OCI-LY3 (cell line): Measurements from ENCODE around the gene GABRG3.

Experiments used
- H2AFZ ChIP-seq: fragments of 200-600, 300-600 bp; shearing (Covaris generic); 2 replicates; pipeline ENCODE4 v1.6.0; 2014; ENCODE audit warnings: antibody characterized with exemption, low read depth, low read length
- H3K27ac ChIP-seq: fragments of 200-600, 300-600 bp; sonication (generic); 2 replicates; pipeline ENCODE4 v1.5.1; 2014; ENCODE audit warnings: mild to moderate bottlenecking, low read length, moderate library complexity, mixed read lengths
- H3K27me3 ChIP-seq: fragments of 200-600, 300-600 bp; sonication (generic); 2 replicates; pipeline ENCODE4 v1.6.1; 2014; ENCODE audit warnings: low read depth, low read length, mixed read lengths
- H3K36me3 ChIP-seq: fragments of 200-600, 300-600 bp; sonication (generic); replicated peaks from 2 replicates; pipeline ENCODE3; 2014; ENCODE audit warnings: low read depth, low read length, mixed read lengths
- H3K4me1 ChIP-seq: fragments of 300-600, 200-600 bp; sonication (generic); 2 replicates; pipeline ENCODE4 v1.6.1; 2014; ENCODE audit warnings: low read length, mixed read lengths
- H3K4me2 ChIP-seq: fragments of 200-600, 300-600 bp; sonication (generic); 2 replicates; pipeline ENCODE4 v1.6.1; 2014; ENCODE audit warnings: low read length, mixed read lengths
- H3K4me3 ChIP-seq: fragments of 300-600, 200-600 bp; sonication (generic); 2 replicates; pipeline ENCODE4 v1.5.1; 2014; ENCODE audit warnings: antibody characterized with exemption, mild to moderate bottlenecking, low read length, moderate library complexity
- H3K79me2 ChIP-seq: fragments of 300-600, 200-600 bp; shearing (Covaris generic); 2 replicates; pipeline ENCODE4 v1.6.1; 2014; ENCODE audit warnings: mild to moderate bottlenecking, low read length, mixed read lengths
- H3K9ac ChIP-seq: fragments of 300-600, 200-600 bp; shearing (Covaris generic); 2 replicates; pipeline ENCODE4 v1.6.0; 2014; ENCODE audit warnings: mild to moderate bottlenecking, low read length, moderate library complexity
- H3K9me3 ChIP-seq: fragments of 200-600, 300-600 bp; shearing (Covaris generic); 2 replicates; pipeline ENCODE4 v1.6.1; 2014; ENCODE audit warnings: low read length, mixed read lengths; ENCODE audit not compliant: insufficient read depth
- H4K20me1 ChIP-seq: fragments of 200-600, 300-600 bp; sonication (generic); 2 replicates; pipeline ENCODE4 v1.6.1; 2016; ENCODE audit warnings: low read length, mixed read lengths; ENCODE audit not compliant: insufficient read depth
- CTCF ChIP-seq: fragments of 200-600, 300-600 bp; sonication (generic); IDR thresholded peaks from 2 replicates; pipeline ENCODE4 v1.5.1; 2014; ENCODE audit warnings: antibody characterized with exemption, low read length, low read depth
- EZH2phosphoT487 ChIP-seq: fragments of 200-600 bp; shearing (Covaris generic); IDR thresholded peaks from 2 replicates; pipeline ENCODE4 v1.6.1; 2018; ENCODE audit warnings: antibody characterized with exemption, mixed run types, low read depth

GABRG3 gene

GRCh38 chr15:27481768-27482167 lies 510.8 kb downstream of the GABRG3 start:
- Histone ChIP-seq H3K4me1 (no peaks in the 10 kb centered on the region), H3K36me3 (no peaks in the 10 kb centered on the region), H2AFZ (no peak overlapping the region), H3K79me2 (no peaks in the 10 kb centered on the region), H4K20me1 (no peaks in the 10 kb centered on the region), H3K9me3 (no peaks in the 10 kb centered on the region), H3K4me2 (no peak overlapping the region), H3K27ac (no peak overlapping the region), H3K4me3 (no peak overlapping the region), H3K27me3 (no peaks in the 10 kb centered on the region), H3K9ac (no peak overlapping the region)
- TF ChIP-seq CTCF: no peak
- no peak for TF ChIP-seq EZH2phosphoT487

GRCh38 chr15:27482287-27482686 lies 511.3 kb downstream of the GABRG3 start:
- Histone ChIP-seq H3K79me2 (no peaks in the 10 kb centered on the region), H3K36me3 (no peaks in the 10 kb centered on the region), H3K4me1 (no peaks in the 10 kb centered on the region), H3K9me3 (no peaks in the 10 kb centered on the region), H2AFZ (no peak overlapping the region), H4K20me1 (no peaks in the 10 kb centered on the region), H3K27ac (no peak overlapping the region), H3K27me3 (no peaks in the 10 kb centered on the region), H3K9ac (no peak overlapping the region), H3K4me2 (no peak overlapping the region), H3K4me3 (no peak overlapping the region)
- no peak for TF ChIP-seq EZH2phosphoT487
- no peak for TF ChIP-seq CTCF

- Histone ChIP-seq H3K9me3 (no peaks in the 10 kb centered on the region), H3K27ac (no peak overlapping the region), H3K4me1 (no peaks in the 10 kb centered on the region), H3K27me3 (no peaks in the 10 kb centered on the region), H3K4me3 (no peak overlapping the region), H3K79me2 (no peaks in the 10 kb centered on the region), H3K36me3 (no peaks in the 10 kb centered on the region), H4K20me1 (no peaks in the 10 kb centered on the region), H3K4me2 (no peak overlapping the region), H2AFZ (no peak overlapping the region), H3K9ac (no peak overlapping the region)
- no peak for TF ChIP-seq EZH2phosphoT487
- no peak for TF ChIP-seq CTCF
These were observed 512.1 kb downstream of the GABRG3 start for GRCh38 chr15:27483124-27483523.

- H3K79me2 ChIP-seq: no peaks in the 10 kb centered on the region
- no peaks in the 10 kb centered on the region for H3K4me1 ChIP-seq
- no peak for TF ChIP-seq EZH2phosphoT487
- TF ChIP-seq CTCF: no peak
- no peaks in the 10 kb centered on the region for H3K27me3 ChIP-seq
- H3K27ac ChIP-seq: no peak overlapping the region
- no peak overlapping the region for H3K9ac ChIP-seq
- H3K36me3 ChIP-seq: no peaks in the 10 kb centered on the region
- no peak overlapping the region for H3K4me3 ChIP-seq
- H3K4me2 ChIP-seq: no peak overlapping the region
- no peaks in the 10 kb centered on the region for H4K20me1 ChIP-seq
- H2AFZ ChIP-seq: no peak overlapping the region
- no peaks in the 10 kb centered on the region for H3K9me3 ChIP-seq
These were observed 514.3 kb downstream of the GABRG3 start for GRCh38 chr15:27485265-27485664.
